Tibial nerve (tissue), 4 donors: ENCODE measurements around the gene CDKN2AIPNL. TPM values are rescaled to one million over a fixed set of nuclear protein-coding genes. Genes with fewer than 3 reads are reported as not detected.

Experiments
- DNase-seq, 2 donors: peaks; one replicate each; pipeline ENCODE4 v3.0.0-alpha.2; 2019; ENCODE audit warnings: low spot score in 2 of 2
- H3K27ac ChIP-seq, 4 donors: fragments of 200-600 bp; sonication (generic) in 3 of 4; one replicate each; pipeline ENCODE4 v1.5.1; 2017 to 2019; ENCODE audit warnings: mild to moderate bottlenecking in 1 of 4
- H3K27me3 ChIP-seq, 2 donors: fragments of 200-600 bp; sonication (generic) in 1 of 2; one replicate each; pipeline versions ENCODE4 v1.5.1 to v1.6.0; 2017 to 2019
- H3K36me3 ChIP-seq, 3 donors: fragments of 200-600 bp; sonication (generic); one replicate each; pipeline ENCODE4 v1.5.1; 2018 to 2019
- H3K4me1 ChIP-seq, 4 donors: fragments of 200-600 bp; sonication (generic) in 3 of 4; one replicate each; pipeline ENCODE4 v1.5.1; 2017 to 2019
- H3K4me3 ChIP-seq, 4 donors: fragments of 200-600 bp; sonication (generic) in 3 of 4; one replicate each; pipeline ENCODE4 v1.5.1; 2017 to 2019; ENCODE audit warnings: mild to moderate bottlenecking in 1 of 4, moderate library complexity in 1 of 4
- H3K9me3 ChIP-seq, 4 donors: fragments of 200-600 bp; sonication (generic) in 3 of 4; one replicate each; pipeline ENCODE4 v1.5.1; 2017 to 2019
- EP300 ChIP-seq, 2 donors: sonication (generic); formaldehyde crosslinking; IDR thresholded peaks; one replicate each; pipeline ENCODE4 v1.6.1; 2017; ENCODE audit warnings: antibody characterized with exemption in 2 of 2, mild to moderate bottlenecking in 1 of 2
- POLR2A ChIP-seq, 2 donors: fragments of 450-650 bp; IDR thresholded peaks; one replicate each; pipeline ENCODE4 v1.6.1; 2017; ENCODE audit warnings: antibody characterized with exemption in 2 of 2, mild to moderate bottlenecking in 2 of 2, moderate library complexity in 2 of 2
- WGBS, 2 donors: methylation state at CpG; one replicate each; pipeline ENCODE4 v1.1.5; 2018; 5-methylcytosine and 5-hydroxymethylcytosine counted together
- total RNA-seq, 4 donors: library from RNA; depleted of rRNA; stranded (reverse); fragments of >200 nt; gene quantifications; one replicate each; pipeline ENCODE4 v1.1.0, GENCODE V29; 2016
- TF ChIP-seq, protein P1 (sequence below), 5 experiments: fragments of 200-600 bp in 3 of 5; fragments of 450-650 bp in 2 of 5; sonication (generic) in 3 of 5; IDR thresholded peaks; one replicate each; pipeline ENCODE4 v1.5.1; 2016 to 2019; ENCODE audit warnings: antibody characterized with exemption in 5 of 5, mild to moderate bottlenecking in 3 of 5, moderate library complexity in 2 of 5

CDKN2AIPNL gene
- total RNA-seq, 4 donors from 2014 or later = 13.9 to 37.6 (median 18.5) TPM

DNA sequence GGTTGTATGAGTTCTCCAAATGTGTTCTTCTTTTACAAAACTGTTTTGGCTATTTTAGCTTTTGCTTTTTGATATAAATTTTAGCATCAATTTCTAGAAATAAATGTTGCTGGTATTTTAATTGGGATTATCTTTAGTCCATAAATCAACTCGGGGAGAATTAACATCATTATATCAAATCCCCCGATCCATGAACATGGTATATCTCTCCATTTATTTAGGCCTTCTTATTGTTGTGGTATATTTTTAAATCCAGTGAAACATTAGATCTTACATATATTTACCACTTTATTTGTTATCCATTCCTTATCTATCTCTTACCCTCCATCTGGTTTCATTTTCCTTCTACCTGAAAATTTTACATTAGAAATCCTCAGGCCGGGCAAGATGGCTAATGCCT lies 7.3 kb upstream of the CDKN2AIPNL start:
- H3K9me3 ChIP-seq = peaks cover 0 to 15% (median 1%) of the 10 kb centered on the region in 4 donors
- H3K27ac ChIP-seq = no peak overlapping the region
- no peaks in the 10 kb centered on the region for H3K36me3 ChIP-seq
- TF ChIP-seq EP300 (IDR thresholded peaks at IDR 0.05) = no peak
- TF ChIP-seq, protein P1, sequence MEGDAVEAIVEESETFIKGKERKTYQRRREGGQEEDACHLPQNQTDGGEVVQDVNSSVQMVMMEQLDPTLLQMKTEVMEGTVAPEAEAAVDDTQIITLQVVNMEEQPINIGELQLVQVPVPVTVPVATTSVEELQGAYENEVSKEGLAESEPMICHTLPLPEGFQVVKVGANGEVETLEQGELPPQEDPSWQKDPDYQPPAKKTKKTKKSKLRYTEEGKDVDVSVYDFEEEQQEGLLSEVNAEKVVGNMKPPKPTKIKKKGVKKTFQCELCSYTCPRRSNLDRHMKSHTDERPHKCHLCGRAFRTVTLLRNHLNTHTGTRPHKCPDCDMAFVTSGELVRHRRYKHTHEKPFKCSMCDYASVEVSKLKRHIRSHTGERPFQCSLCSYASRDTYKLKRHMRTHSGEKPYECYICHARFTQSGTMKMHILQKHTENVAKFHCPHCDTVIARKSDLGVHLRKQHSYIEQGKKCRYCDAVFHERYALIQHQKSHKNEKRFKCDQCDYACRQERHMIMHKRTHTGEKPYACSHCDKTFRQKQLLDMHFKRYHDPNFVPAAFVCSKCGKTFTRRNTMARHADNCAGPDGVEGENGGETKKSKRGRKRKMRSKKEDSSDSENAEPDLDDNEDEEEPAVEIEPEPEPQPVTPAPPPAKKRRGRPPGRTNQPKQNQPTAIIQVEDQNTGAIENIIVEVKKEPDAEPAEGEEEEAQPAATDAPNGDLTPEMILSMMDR (IDR thresholded peaks at IDR 0.05) = no peak
- no peak for TF ChIP-seq POLR2A (IDR thresholded peaks at IDR 0.05)
- 95 to 97% methylated on average over 3 of the region's 3 CpGs for WGBS, 2 donors
- H3K27me3 ChIP-seq = no peaks in the 10 kb centered on the region
- H3K4me3 ChIP-seq = no peak overlapping the region
- H3K4me1 ChIP-seq = no peaks in the 10 kb centered on the region
- DNase-seq = no peak

DNA sequence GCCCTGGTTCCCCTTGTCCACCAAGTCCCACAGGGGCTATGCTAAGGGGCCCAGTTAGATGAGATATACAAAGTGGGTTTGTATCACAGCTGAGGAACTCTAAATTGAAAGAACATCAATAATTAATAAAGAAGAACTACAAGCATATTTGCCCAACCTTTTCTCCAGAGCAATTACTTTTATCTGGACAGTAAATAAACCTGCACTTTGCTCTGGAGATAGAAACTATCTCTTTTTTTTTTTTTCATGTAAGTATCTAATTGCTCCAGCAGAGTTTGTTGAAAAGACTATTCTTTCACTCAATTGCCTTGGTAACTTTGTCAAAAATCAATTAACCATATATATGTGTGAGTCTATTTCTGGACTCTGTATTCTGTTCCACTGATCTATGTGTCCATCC lies 6.0 kb upstream of the CDKN2AIPNL start:
- peaks cover 0 to 15% (median 1%) of the 10 kb centered on the region in 4 donors for H3K9me3 ChIP-seq
- no peak for DNase-seq
- H3K4me1 ChIP-seq = peaks cover 0 to 2% (median 1%) of the 10 kb centered on the region in 4 donors
- TF ChIP-seq POLR2A (IDR thresholded peaks at IDR 0.05) (no peak), EP300 (IDR thresholded peaks at IDR 0.05) (no peak)
- TF ChIP-seq, protein P1 (IDR thresholded peaks at IDR 0.05) = no peak
- no peaks in the 10 kb centered on the region for H3K36me3 ChIP-seq
- H3K4me3 ChIP-seq = no peak overlapping the region
- H3K27ac ChIP-seq = peak overlapping the region in 1 of 4 donors; percentile 0
- no peaks in the 10 kb centered on the region for H3K27me3 ChIP-seq

DNA sequence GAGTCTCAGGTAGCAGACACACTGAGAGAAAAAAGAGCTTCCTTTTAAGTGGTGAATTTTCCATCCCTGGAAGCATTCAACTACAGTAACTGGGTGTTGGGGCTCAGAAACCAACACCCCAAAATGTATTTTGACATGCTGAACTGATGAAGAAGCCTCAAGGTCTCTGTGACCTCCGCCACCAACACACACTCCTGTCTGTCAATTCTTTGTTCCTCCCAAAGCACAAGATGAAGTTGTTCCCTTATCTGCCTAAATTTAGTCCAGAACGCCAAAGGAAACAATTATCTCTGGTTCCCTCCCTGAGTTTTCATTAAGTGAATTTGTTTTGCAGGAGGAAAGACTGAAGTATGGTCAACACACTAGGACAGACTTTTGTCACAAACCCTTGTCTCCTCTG lies 1.4 kb upstream of the CDKN2AIPNL start:
- Histone ChIP-seq H3K9me3 (no peaks in the 10 kb centered on the region), H3K4me3 (no peak overlapping the region), H3K27ac (peak overlapping the region in 1 of 4 donors; percentile 84), H3K36me3 (peaks cover 0 to under 1% (median 0%) of the 10 kb centered on the region in 3 donors), H3K4me1 (peaks cover 5 to 35% (median 18%) of the 10 kb centered on the region in 4 donors), H3K27me3 (no peaks in the 10 kb centered on the region)
- no peak for DNase-seq
- TF ChIP-seq, protein P1 (IDR thresholded peaks at IDR 0.05) = no peak
- TF ChIP-seq EP300 (IDR thresholded peaks at IDR 0.05) = no peak
- WGBS, 2 donors = 78 to 83% methylated on average over 2 of the region's 2 CpGs

DNA sequence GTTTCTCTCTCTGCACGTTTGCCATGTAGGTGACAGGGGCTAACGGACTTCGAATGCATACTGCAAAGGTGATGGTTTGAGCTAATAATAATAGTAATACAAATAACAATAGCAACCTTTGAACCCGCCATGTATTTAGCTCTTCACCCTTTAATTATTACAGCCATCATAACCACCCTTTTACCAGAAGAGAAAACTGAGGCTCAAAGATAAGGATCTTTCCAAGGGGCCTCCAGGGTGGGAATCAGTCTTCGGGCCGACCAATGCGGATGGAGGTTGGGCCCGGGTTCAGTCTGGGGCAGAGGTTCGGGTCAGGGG lies 494 bp downstream of the CDKN2AIPNL start:
- TF ChIP-seq POLR2A (IDR thresholded peaks at IDR 0.05) = no peak
- TF ChIP-seq, protein P1 (IDR thresholded peaks at IDR 0.05) = no peak
- TF ChIP-seq EP300 (IDR thresholded peaks at IDR 0.05) = no peak
- DNase-seq = no peak
- Histone ChIP-seq H3K9me3 (no peaks in the 10 kb centered on the region), H3K27me3 (no peaks in the 10 kb centered on the region), H3K4me1 (peaks cover 5 to 35% (median 18%) of the 10 kb centered on the region in 4 donors), H3K27ac (peak overlapping the region in 3 of 4 donors; percentile 55 to 86 (median 84)), H3K36me3 (peaks cover 0 to 18% (median 0%) of the 10 kb centered on the region in 3 donors), H3K4me3 (peak overlapping the region; percentile 59 to 91 (median 80))
- WGBS, 2 donors = 9 to 10% methylated on average over 9 of the region's 9 CpGs

DNA sequence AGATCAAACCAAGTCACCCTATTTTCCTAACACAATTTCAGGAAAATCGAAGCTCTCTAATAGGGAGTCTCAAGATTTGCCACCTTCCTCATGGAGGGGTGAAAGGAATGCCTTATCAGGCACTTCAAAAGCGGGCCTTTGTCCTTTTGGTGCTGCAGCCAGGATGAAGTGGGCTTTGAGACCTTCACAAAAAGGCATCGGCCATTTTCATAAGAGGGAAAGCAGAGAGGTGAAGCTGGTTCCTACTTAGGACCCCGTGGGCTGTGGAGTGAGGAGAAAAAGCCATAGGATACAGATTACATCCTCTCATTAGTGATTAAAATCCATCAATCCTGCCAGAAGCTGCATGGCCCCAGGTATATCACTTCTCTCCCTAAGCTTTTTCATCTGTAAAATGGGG lies 859 bp downstream of the CDKN2AIPNL start:
- TF ChIP-seq POLR2A (IDR thresholded peaks at IDR 0.05) (no peak), EP300 (IDR thresholded peaks at IDR 0.05) (no peak)
- TF ChIP-seq, protein P1 (IDR thresholded peaks at IDR 0.05) = no peak
- DNase-seq = no peak
- H3K9me3 ChIP-seq = no peaks in the 10 kb centered on the region
- WGBS, 2 donors = 68 to 72% methylated on average over 4 of the region's 4 CpGs
- H3K36me3 ChIP-seq = peaks cover 0 to 19% (median 0%) of the 10 kb centered on the region in 3 donors
- peak overlapping the region in 2 of 4 donors; percentile 84 to 86 for H3K27ac ChIP-seq
- H3K27me3 ChIP-seq = no peaks in the 10 kb centered on the region
- peak overlapping the region; percentile 59 to 91 (median 80) for H3K4me3 ChIP-seq
- H3K4me1 ChIP-seq = peaks cover 5 to 35% (median 18%) of the 10 kb centered on the region in 4 donors
